SJCRH30 (cell line): Measurements from ENCODE around the gene SLCO4C1. TPM values are rescaled to one million over a fixed set of nuclear protein-coding genes. Genes with fewer than 3 reads are reported as not detected.

Experiments
- DNase-seq, 2 experiments: peaks; one replicate each; pipeline ENCODE4 v3.0.0-alpha.2; 2015 to 2020
- H3K27ac ChIP-seq: fragments of 250-450 bp; sonication (Bioruptor Pico); 2 replicates; pipeline ENCODE4 v1.5.1; 2020; ENCODE audit warnings: mild to moderate bottlenecking, moderate library complexity
- H3K27me3 ChIP-seq: fragments of 250-450 bp; sonication (Bioruptor Pico); 2 replicates; pipeline ENCODE4 v1.5.1; 2020; ENCODE audit warnings: mild to moderate bottlenecking, moderate library complexity
- H3K36me3 ChIP-seq: fragments of 250-450 bp; sonication (Bioruptor Pico); 2 replicates; pipeline ENCODE4 v1.5.1; 2020; ENCODE audit warnings: mild to moderate bottlenecking, moderate library complexity
- H3K4me1 ChIP-seq: fragments of 250-450 bp; sonication (Bioruptor Pico); 2 replicates; pipeline ENCODE4 v1.5.1; 2020; ENCODE audit warnings: mild to moderate bottlenecking, moderate library complexity
- H3K4me3 ChIP-seq: fragments of 250-450 bp; sonication (Bioruptor Pico); 2 replicates; pipeline ENCODE4 v1.5.1; 2020; ENCODE audit warnings: mild to moderate bottlenecking, moderate library complexity
- H3K9me3 ChIP-seq: fragments of 250-450 bp; sonication (Bioruptor Pico); replicated peaks from 2 replicates; pipeline ENCODE4 v1.5.1; 2020; ENCODE audit warnings: mild to moderate bottlenecking, moderate library complexity
- total RNA-seq: library from RNA; depleted of rRNA; stranded (reverse); fragments of >200 nt; shearing (Covaris generic); gene quantifications from 2 replicates; pipeline ENCODE4 v1.2.3, GENCODE V29; 2014; rRNA removed

Gene SLCO4C1
- total RNA-seq, 1 experiment from 2014 or later = not detected

- H3K27ac ChIP-seq = no peak overlapping the region
- no peak for DNase-seq
- no peak overlapping the region for H3K4me3 ChIP-seq
- H3K4me1 ChIP-seq = no peaks in the 10 kb centered on the region
- no peaks in the 10 kb centered on the region for H3K27me3 ChIP-seq
- no peaks in the 10 kb centered on the region for H3K36me3 ChIP-seq
- no peaks in the 10 kb centered on the region for H3K9me3 ChIP-seq
Measured at GRCh38 chr5:102229685-102230084, 66.4 kb downstream of the SLCO4C1 start.

GRCh38 chr5:102226321-102226720 is 69.8 kb downstream of the SLCO4C1 start:
- no peaks in the 10 kb centered on the region for H3K27me3 ChIP-seq
- no peaks in the 10 kb centered on the region for H3K36me3 ChIP-seq
- no peak overlapping the region for H3K27ac ChIP-seq
- H3K4me3 ChIP-seq = no peak overlapping the region
- no peaks in the 10 kb centered on the region for H3K9me3 ChIP-seq
- no peak for DNase-seq
- H3K4me1 ChIP-seq = no peaks in the 10 kb centered on the region

- no peaks in the 10 kb centered on the region for H3K4me1 ChIP-seq
- no peaks in the 10 kb centered on the region for H3K27me3 ChIP-seq
- H3K27ac ChIP-seq = no peak overlapping the region
- no peaks in the 10 kb centered on the region for H3K36me3 ChIP-seq
- H3K9me3 ChIP-seq = no peaks in the 10 kb centered on the region
- no peak overlapping the region for H3K4me3 ChIP-seq
- DNase-seq = peak in 1 of 2 experiments; percentile 68
Measured at GRCh38 chr5:102223542-102224477, 72.3 kb downstream of the SLCO4C1 start.

GRCh38 chr5:102222772-102223171 is 73.3 kb downstream of the SLCO4C1 start:
- DNase-seq = no peak
- no peak overlapping the region for H3K27ac ChIP-seq
- no peaks in the 10 kb centered on the region for H3K27me3 ChIP-seq
- H3K36me3 ChIP-seq = no peaks in the 10 kb centered on the region
- H3K4me1 ChIP-seq = 0 out of 2 replicates have a peak, but pooled peaks cover 3% of the 10 kb centered on the region
- no peaks in the 10 kb centered on the region for H3K9me3 ChIP-seq
- no peak overlapping the region for H3K4me3 ChIP-seq

GRCh38 chr5:102221949-102222348 is 74.1 kb downstream of the SLCO4C1 start:
- Histone ChIP-seq H3K4me3 (no peak overlapping the region), H3K4me1 (0 out of 2 replicates have a peak, but pooled peaks cover 3% of the 10 kb centered on the region), H3K27me3 (no peaks in the 10 kb centered on the region), H3K36me3 (no peaks in the 10 kb centered on the region), H3K27ac (no peak overlapping the region), H3K9me3 (no peaks in the 10 kb centered on the region)
- DNase-seq = no peak

- Histone ChIP-seq H3K27ac (no peak overlapping the region), H3K4me1 (0 out of 2 replicates have a peak, but pooled peaks cover 3% of the 10 kb centered on the region), H3K36me3 (no peaks in the 10 kb centered on the region), H3K9me3 (no peaks in the 10 kb centered on the region), H3K4me3 (no peak overlapping the region), H3K27me3 (no peaks in the 10 kb centered on the region)
- DNase-seq = peak in 1 of 2 experiments; percentile 35
Measured at GRCh38 chr5:102218159-102218558, 77.9 kb downstream of the SLCO4C1 start.

- no peak for DNase-seq
- H3K27ac ChIP-seq = no peak overlapping the region
- H3K4me1 ChIP-seq = 0 out of 2 replicates have a peak, but pooled peaks cover 3% of the 10 kb centered on the region
- no peaks in the 10 kb centered on the region for H3K27me3 ChIP-seq
- no peak overlapping the region for H3K4me3 ChIP-seq
- no peaks in the 10 kb centered on the region for H3K36me3 ChIP-seq
- no peaks in the 10 kb centered on the region for H3K9me3 ChIP-seq
Measured at GRCh38 chr5:102216678-102217077, 79.4 kb downstream of the SLCO4C1 start.

- Histone ChIP-seq H3K9me3 (no peaks in the 10 kb centered on the region), H3K4me1 (no peaks in the 10 kb centered on the region), H3K36me3 (no peaks in the 10 kb centered on the region), H3K4me3 (no peak overlapping the region), H3K27ac (no peak overlapping the region), H3K27me3 (no peaks in the 10 kb centered on the region)
- no peak for DNase-seq
Measured at GRCh38 chr5:102211165-102211564, 84.9 kb downstream of the SLCO4C1 start.

GRCh38 chr5:102200861-102201260 is 95.2 kb downstream of the SLCO4C1 start:
- Histone ChIP-seq H3K36me3 (no peaks in the 10 kb centered on the region), H3K27me3 (no peaks in the 10 kb centered on the region), H3K9me3 (no peaks in the 10 kb centered on the region), H3K4me1 (no peaks in the 10 kb centered on the region), H3K27ac (no peak overlapping the region), H3K4me3 (no peak overlapping the region)
- DNase-seq = no peak

GRCh38 chr5:102196481-102196880 is 99.6 kb downstream of the SLCO4C1 start:
- Histone ChIP-seq H3K36me3 (no peaks in the 10 kb centered on the region), H3K9me3 (no peaks in the 10 kb centered on the region), H3K27ac (no peak overlapping the region), H3K4me1 (no peaks in the 10 kb centered on the region), H3K27me3 (no peaks in the 10 kb centered on the region), H3K4me3 (no peak overlapping the region)
- DNase-seq = no peak

Other genes with a start within 250 kb of the SLCO4C1 start
- gene SLCO6A1, start 202.7 kb upstream of the SLCO4C1 start, total RNA-seq = not detected in 2 replicates